ENCODE data around the gene NELFE. TPM values are rescaled to one million over a fixed set of nuclear protein-coding genes. Genes with fewer than 3 reads are reported as not detected.
"Not testable (repeated sequence)": the region's sequence is repeated elsewhere in the genome, so short reads cannot be mapped to it uniquely, and the experiment has no call there.

NELFE gene
- total RNA-seq, 2 experiments from 2014 or later: 87.1 to 89.0 TPM

GRCh38 chr6:31989363-31989762, 30.6 kb upstream of the NELFE start:
- intact Hi-C loops (cut with micrococcal nuclease); H3K4me1 Mint-ChIP-seq (ENCODE audit: low read depth); H3K36me3 Mint-ChIP-seq; DNase-seq; POLR2A ChIA-PET; H3K4me3 Mint-ChIP-seq; CTCF ChIA-PET; H3K27me3 Mint-ChIP-seq; H3K9me3 Mint-ChIP-seq; H3K27ac Mint-ChIP-seq: not testable (repeated sequence)

- H3K27me3 Mint-ChIP-seq; intact Hi-C loops (cut with micrococcal nuclease); H3K36me3 Mint-ChIP-seq; CTCF ChIA-PET; H3K4me1 Mint-ChIP-seq (ENCODE audit: low read depth); POLR2A ChIA-PET; DNase-seq; H3K27ac Mint-ChIP-seq; H3K4me3 Mint-ChIP-seq; H3K9me3 Mint-ChIP-seq: not testable (repeated sequence)
These were observed 23.0 kb upstream of the NELFE start, which contains the start of gene C4A for GRCh38 chr6:31981744-31982143. Gene C4A (plus strand): TSS chr6:31982057. CDS start chr6:31982108, 51 bp downstream.

GRCh38 chr6:31980998-31981397, 22.2 kb upstream of the NELFE start:
- H3K36me3 Mint-ChIP-seq; DNase-seq; H3K4me3 Mint-ChIP-seq; H3K9me3 Mint-ChIP-seq; H3K4me1 Mint-ChIP-seq (ENCODE audit: low read depth); CTCF ChIA-PET; intact Hi-C loops (cut with micrococcal nuclease); H3K27me3 Mint-ChIP-seq; H3K27ac Mint-ChIP-seq: not testable (repeated sequence)
- POLR2A ChIA-PET: interaction anchor here (0.6 kb wide), 1 partner anchor 211 kb away, joined by 3 read pairs; no protein-coding TSS in a partner anchor

- POLR2A ChIA-PET: interaction anchor here (0.6 kb wide), 1 partner anchor 210 kb away, joined by 3 read pairs; no protein-coding TSS in a partner anchor
- H3K36me3 Mint-ChIP-seq; DNase-seq; H3K4me1 Mint-ChIP-seq (ENCODE audit: low read depth); H3K27me3 Mint-ChIP-seq; CTCF ChIA-PET; H3K9me3 Mint-ChIP-seq; H3K4me3 Mint-ChIP-seq; intact Hi-C loops (cut with micrococcal nuclease); H3K27ac Mint-ChIP-seq: not testable (repeated sequence)
These were observed 21.6 kb upstream of the NELFE start for GRCh38 chr6:31980195-31980876.

- intact Hi-C loops (cut with micrococcal nuclease): loop anchor here (10.0 kb wide), 3 partner anchors 195 to 995 kb away; partner anchors contain the start of genes AGPAT1, CLIC1 and RNF5
- peaks cover 7% of the 10 kb centered on the region for H3K4me1 Mint-ChIP-seq (ENCODE audit: low read depth)
- peak overlapping the region; percentile 69 for H3K27ac Mint-ChIP-seq
- ChIA-PET CTCF (no interaction called here), POLR2A (no interaction called here)
- peaks cover 7% of the 10 kb centered on the region for H3K36me3 Mint-ChIP-seq
- H3K9me3 Mint-ChIP-seq: no peaks in the 10 kb centered on the region
- H3K27me3 Mint-ChIP-seq: no peaks in the 10 kb centered on the region
- H3K4me3 Mint-ChIP-seq: no peak overlapping the region
- DNase-seq: no peak
These were observed 20.6 kb upstream of the NELFE start for GRCh38 chr6:31979238-31979898.

- H3K4me3 Mint-ChIP-seq: no peak overlapping the region
- peaks cover 7% of the 10 kb centered on the region for H3K36me3 Mint-ChIP-seq
- ChIA-PET POLR2A (no interaction called here), CTCF (no interaction called here)
- H3K4me1 Mint-ChIP-seq (ENCODE audit: low read depth): peaks cover 11% of the 10 kb centered on the region
- intact Hi-C loops (cut with micrococcal nuclease): loop anchor here (10.0 kb wide), 3 partner anchors 196 to 996 kb away; partner anchors contain the start of genes AGPAT1, CLIC1 and RNF5
- no peak overlapping the region for H3K27ac Mint-ChIP-seq
- no peaks in the 10 kb centered on the region for H3K9me3 Mint-ChIP-seq
- no peak for DNase-seq
- no peaks in the 10 kb centered on the region for H3K27me3 Mint-ChIP-seq
These were observed 20.1 kb upstream of the NELFE start for GRCh38 chr6:31978831-31979230.

- no peak for DNase-seq
- Mint-ChIP-seq H3K4me3 (no peak overlapping the region), H3K4me1 (ENCODE audit: low read depth) (peaks cover 19% of the 10 kb centered on the region), H3K9me3 (no peaks in the 10 kb centered on the region), H3K27ac (no peak overlapping the region), H3K27me3 (no peaks in the 10 kb centered on the region), H3K36me3 (peaks cover 7% of the 10 kb centered on the region)
- ChIA-PET CTCF (interaction anchor here (0.7 kb wide), 1 partner anchor 30 kb away, joined by 4 read pairs; no protein-coding TSS in a partner anchor), POLR2A (no interaction called here)
- intact Hi-C loops (cut with micrococcal nuclease): loop anchor here (10.0 kb wide), 3 partner anchors 197 to 997 kb away; partner anchors contain the start of genes AGPAT1, CLIC1 and RNF5
These were observed 19.2 kb upstream of the NELFE start for GRCh38 chr6:31977816-31978431.

- H3K9me3 Mint-ChIP-seq, CTCF ChIA-PET, H3K27ac Mint-ChIP-seq, H3K36me3 Mint-ChIP-seq, H3K4me3 Mint-ChIP-seq, DNase-seq, POLR2A ChIA-PET, H3K27me3 Mint-ChIP-seq: not testable (repeated sequence)
- H3K4me1 Mint-ChIP-seq (ENCODE audit: low read depth): peaks cover 25% of the 10 kb centered on the region
- intact Hi-C loops (cut with micrococcal nuclease): loop anchor here (10.0 kb wide), 3 partner anchors 199 to 999 kb away; partner anchors contain the start of genes AGPAT1, CLIC1 and RNF5
These were observed 17.3 kb upstream of the NELFE start for GRCh38 chr6:31976065-31976464.

- Mint-ChIP-seq H3K9me3 (no peaks in the 10 kb centered on the region), H3K27ac (peak overlapping the region; percentile 100), H3K4me3 (peak overlapping the region; percentile 95), H3K4me1 (ENCODE audit: low read depth) (peaks cover 39% of the 10 kb centered on the region), H3K27me3 (no peaks in the 10 kb centered on the region), H3K36me3 (peaks cover 22% of the 10 kb centered on the region)
- DNase-seq: peak; percentile 57
- intact Hi-C loops (cut with micrococcal nuclease): loop anchor here (1.0 to 10.0 kb wide), 4 partner anchors 14 to 1002 kb away; partner anchors contain the start of genes AGPAT1, CLIC1, RNF5 and SKIC2
- POLR2A ChIA-PET: interaction anchor here (1.2 to 4.2 kb wide), 3 partner anchors 14 to 431 kb away, joined by 3 to 39 read pairs (median 8); partner anchors contain the start of genes DDX39B, EHMT2, NELFE and SKIC2
- CTCF ChIA-PET: interaction anchor here (0.9 to 1.8 kb wide), 3 partner anchors 14 to 20 kb away, joined by 3 to 7 read pairs (median 3); partner anchors contain the start of genes NELFE and SKIC2
These were observed 14.1 kb upstream of the NELFE start for GRCh38 chr6:31972709-31973350.

GRCh38 chr6:31971993-31972708, 13.4 kb upstream of the NELFE start, which contains the start of gene DXO:
Gene DXO (minus strand): TSS chr6:31972138. CDS start chr6:31971675, 463 bp downstream.
- H3K27me3 Mint-ChIP-seq: no peaks in the 10 kb centered on the region
- POLR2A ChIA-PET: interaction anchor here (0.7 to 4.2 kb wide), 12 partner anchors 9 to 1327 kb away, joined by 3 to 39 read pairs (median 3); partner anchors contain the start of genes ATF6B, DDX39B, EHMT2 and HSPA1B
- intact Hi-C loops (cut with micrococcal nuclease): loop anchor here (1.0 to 10.0 kb wide), 4 partner anchors 13 to 1003 kb away; partner anchors contain the start of genes AGPAT1, CLIC1, RNF5 and SKIC2
- peaks cover 39% of the 10 kb centered on the region for H3K4me1 Mint-ChIP-seq (ENCODE audit: low read depth)
- H3K4me3 Mint-ChIP-seq: peak within 1 kb of the TSS; percentile 95
- no peaks in the 10 kb centered on the region for H3K9me3 Mint-ChIP-seq
- peak within 1 kb of the TSS; percentile 100 for H3K27ac Mint-ChIP-seq
- H3K36me3 Mint-ChIP-seq: peaks cover 28% of the 10 kb centered on the region
- peak; percentile 99 for DNase-seq
- CTCF ChIA-PET: interaction anchor here (0.9 to 1.8 kb wide), 3 partner anchors 13 to 20 kb away, joined by 3 to 7 read pairs (median 3); partner anchors contain the start of genes NELFE and SKIC2
